Camera-type eye (tissue), 1 donor: ENCODE data around the gene MTERF4. TPM values are rescaled to one million over a fixed set of nuclear protein-coding genes. Genes with fewer than 3 reads are reported as not detected.

Experiments
- total RNA-seq: library from RNA; depleted of rRNA; stranded (reverse); fragments of >200 nt; gene quantifications from one replicate; pipeline ENCODE4 v1.2.3, GENCODE V29; 2014

The MTERF4 gene
- 111 TPM for total RNA-seq

GRCh38 chr2:241102239-241102803 lies at the start of gene MTERF4:
TSS of gene MTERF4 (minus strand) at chr2:241102287. CDS start at chr2:241102273, 14 bp downstream.

GRCh38 chr2:241149925-241150659 lies 48.0 kb upstream of the MTERF4 start, which contains the start of gene PPP1R7:
TSS of gene PPP1R7 (plus strand) at chr2:241150467. CDS start at chr2:241150496, 29 bp downstream.

GRCh38 chr2:241148891-241149674 lies 47.0 kb upstream of the MTERF4 start, which contains the start of gene PASK:
TSS of gene PASK (minus strand) at chr2:241149472. CDS start at chr2:241143032, 6,440 bp downstream.

Other genes with a start within 250 kb of the MTERF4 start
- not detected for gene AGXT, start 233.5 kb downstream of the MTERF4 start, total RNA-seq
- 0.77 TPM for gene MAB21L4, start 206.1 kb downstream of the MTERF4 start, total RNA-seq
- gene CROCC2, start 196.0 kb downstream of the MTERF4 start, total RNA-seq = 0.16 TPM
- 16.0 TPM for gene SNED1, start 103.7 kb downstream of the MTERF4 start, total RNA-seq
- 16.4 TPM for gene PASK, start 47.2 kb upstream of the MTERF4 start, total RNA-seq
- 30.5 TPM for gene PPP1R7, start 48.2 kb upstream of the MTERF4 start, total RNA-seq
- 1.4 TPM for gene ANO7, start 86.4 kb upstream of the MTERF4 start, total RNA-seq
- 458 TPM for gene HDLBP, start 213.4 kb upstream of the MTERF4 start, total RNA-seq
- 458 TPM for gene SEPTIN2, start 213.6 kb upstream of the MTERF4 start, total RNA-seq